Stimulated activated CD4-positive, alpha-beta T cell treated with anti-CD3 and anti-CD28 coated beads, TNF-alpha, amount 100 ng/mL, for 24 hours (primary cell): ENCODE measurements around the gene DAB2IP.
"Not testable (repeated sequence)": the region's sequence is repeated elsewhere in the genome, so short reads cannot be mapped to it uniquely, and the experiment has no call there.

ENCODE experiments used
- DNase-seq, 3 experiments: peaks; one replicate each; pipeline ENCODE4 v3.0.0-alpha.2; 2020; ENCODE audit warnings: low read depth in 3 of 3

DAB2IP gene

DNA sequence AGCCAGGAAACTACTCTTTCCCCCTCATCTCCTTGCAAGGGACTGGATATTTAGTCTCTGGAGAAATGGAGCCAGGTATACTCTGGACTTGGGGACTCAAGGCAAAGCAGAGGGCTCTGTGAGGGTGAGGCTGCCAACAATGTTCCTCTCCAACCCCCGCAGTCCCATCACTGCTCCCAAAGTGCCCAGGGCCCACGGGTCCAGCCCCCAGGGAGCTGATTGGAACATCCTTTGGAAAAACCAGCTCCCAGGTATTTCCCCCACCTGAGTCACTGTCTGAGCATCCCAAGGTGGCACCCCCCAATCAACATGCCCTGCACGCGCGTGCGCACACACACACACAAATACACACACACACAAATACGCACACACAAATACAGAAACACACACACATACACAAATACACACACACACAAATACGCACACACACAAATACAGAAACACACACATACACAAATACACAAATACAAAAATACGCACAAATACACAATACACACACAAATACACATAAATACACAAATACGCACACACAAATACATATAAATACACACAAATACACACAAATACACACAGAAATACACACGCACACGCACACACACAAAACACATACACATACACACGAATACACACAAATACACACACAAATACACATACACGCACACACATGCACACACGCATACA is 137.4 kb downstream of the DAB2IP start:
- no peak for DNase-seq

DNA sequence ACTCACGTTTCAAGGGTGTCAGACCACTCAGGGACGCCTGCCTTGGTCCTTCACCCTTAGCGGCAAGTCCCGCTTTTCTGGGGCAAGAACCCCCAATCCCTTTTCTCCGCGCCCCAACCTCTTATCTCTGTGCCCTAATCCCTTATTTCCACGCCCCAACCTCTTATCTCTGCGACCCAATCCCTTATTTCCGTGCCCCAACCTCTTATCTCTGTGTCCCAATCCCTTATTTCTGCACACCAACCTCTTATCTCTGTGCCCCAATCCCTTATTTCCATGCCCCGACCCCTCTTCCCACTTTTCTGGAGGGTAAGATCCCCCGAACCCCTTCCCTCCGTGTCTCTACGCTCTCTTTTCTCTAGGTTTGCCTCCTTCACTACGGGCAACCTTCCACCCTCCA is 139.4 kb downstream of the DAB2IP start:
- no peak for DNase-seq

DNA sequence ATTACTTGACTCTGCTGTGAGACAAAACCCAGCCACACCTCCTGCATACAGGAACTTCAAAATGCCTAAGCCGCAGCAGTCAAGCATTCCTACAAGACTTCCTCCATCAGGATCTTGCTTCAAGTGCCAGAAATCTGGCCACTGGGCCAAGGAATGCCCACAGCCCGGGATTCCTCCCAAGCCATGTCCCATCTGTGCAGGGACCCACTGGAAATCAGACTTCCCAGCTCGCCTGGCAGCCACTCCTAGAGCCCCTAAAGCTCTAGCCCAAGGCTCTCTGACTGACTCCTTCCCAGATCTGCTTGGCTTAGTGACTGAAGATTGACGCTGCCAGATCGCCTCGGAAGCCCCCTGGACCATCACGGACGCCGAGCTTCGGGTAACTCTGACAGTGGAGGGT is 141.0 kb downstream of the DAB2IP start:
- DNase-seq = not testable (repeated sequence)

DNA sequence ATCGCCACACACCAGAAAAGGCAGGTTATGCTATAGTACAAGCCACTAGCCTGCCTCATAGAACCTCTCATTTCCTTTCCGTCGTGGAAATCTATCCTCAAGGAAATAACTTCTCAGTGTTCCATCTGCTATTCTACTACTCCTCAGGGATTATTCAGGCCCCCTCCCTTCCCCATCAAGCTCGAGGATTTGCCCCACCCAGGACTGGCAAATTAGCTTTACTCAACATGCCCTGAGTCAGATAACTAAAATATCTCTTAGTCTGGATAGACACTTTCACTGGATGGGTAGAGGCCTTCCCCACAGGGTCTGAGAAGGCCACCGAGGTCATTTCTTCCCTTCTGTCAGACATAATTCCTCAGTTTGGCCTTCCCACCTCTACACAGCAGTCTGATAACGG is 142.9 kb downstream of the DAB2IP start:
- not testable (repeated sequence) for DNase-seq

DNA sequence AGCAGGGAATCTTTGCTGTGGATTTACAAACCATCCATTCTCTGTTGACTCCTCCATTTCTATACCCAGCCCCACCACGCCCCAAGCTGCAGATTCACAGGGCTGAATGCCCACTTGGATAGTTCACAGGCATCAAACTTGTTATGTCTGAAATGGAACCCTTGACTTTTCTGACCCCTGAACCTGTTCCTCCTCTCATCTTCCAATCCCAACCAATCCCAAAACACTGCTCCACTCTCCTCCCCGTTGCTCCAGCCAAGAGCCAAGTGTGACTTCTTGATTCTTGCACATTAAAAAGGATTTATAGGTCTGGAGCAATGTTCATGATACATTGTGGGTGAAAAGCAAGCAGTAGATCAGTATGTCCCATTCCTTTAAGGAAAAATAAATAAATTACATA is 145.6 kb downstream of the DAB2IP start:
- DNase-seq = no peak

DNA sequence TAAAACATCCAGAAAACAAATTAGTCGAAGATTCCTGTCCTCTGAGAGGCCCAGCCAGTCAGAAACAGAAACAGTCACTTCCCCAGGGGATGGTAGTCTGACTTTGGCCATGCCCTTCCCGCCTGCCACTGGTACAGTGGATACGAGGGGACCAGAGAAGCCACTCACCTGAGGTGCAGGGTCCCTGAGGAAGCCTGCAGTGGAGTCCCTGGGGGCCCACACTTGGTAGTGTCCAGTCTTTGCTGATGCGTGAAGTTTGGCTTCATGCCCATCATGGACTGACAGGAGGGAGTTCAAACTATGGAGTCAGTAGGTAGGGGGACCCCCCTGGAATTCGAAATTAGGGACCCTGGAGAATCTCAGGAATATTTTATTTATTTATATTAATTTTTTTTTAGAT is 147.5 kb downstream of the DAB2IP start:
- DNase-seq = no peak

DNA sequence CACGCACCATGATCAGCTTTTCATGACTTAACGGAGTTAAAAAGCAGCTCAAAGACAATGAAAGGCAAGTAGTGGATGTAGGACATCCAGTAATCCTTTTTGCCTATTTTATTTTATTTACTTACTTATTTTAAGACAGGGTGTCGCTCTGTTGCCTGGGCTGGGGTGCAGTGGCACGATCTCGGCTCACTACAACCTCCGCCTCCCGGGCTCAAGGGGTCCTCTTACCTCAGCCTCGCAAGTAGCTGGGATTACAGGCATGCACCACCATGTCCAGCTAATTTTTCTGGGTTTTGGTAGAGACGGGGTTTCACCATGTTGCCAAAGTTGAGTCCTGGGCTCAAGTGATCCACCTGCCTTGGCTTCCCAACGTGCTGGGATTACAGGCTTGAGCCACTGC is 148.9 kb downstream of the DAB2IP start:
- no peak for DNase-seq

DNA sequence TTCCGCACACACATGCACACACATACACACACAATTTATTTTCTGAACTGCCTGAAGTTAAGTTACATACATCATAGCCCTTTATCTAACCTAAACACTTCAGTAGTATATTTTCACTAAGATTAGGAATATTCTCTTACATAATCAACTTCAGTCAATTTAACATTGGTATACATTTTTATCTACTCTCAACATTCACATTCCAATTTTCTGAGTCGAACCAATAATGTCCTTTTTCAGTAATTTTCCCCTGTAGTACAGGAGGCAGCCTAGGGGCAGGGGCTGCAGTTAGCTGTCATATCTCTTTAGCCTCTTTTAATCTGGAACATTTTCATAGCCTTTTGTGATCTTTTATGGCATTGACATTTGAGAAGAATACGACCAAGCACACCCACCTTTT is 150.1 kb downstream of the DAB2IP start:
- DNase-seq = no peak

DNA sequence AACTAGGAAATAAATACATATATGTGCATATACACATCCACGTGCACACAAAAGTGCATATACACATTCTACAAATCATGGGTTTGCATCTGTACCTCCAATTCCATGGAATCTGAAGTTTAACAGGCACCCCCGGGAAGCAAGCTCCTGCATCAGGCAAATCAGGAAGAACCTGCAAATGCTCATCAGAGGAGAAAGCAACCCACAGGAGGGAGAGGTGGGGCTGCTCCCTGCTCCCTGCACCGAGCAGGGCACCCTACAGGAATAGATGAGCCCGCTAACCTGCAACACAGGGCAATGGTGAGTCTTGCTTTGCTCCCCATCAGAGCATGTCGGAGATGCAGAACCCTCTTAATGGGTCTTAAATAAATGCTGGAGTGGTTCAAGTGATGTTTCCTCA is 151.3 kb downstream of the DAB2IP start:
- no peak for DNase-seq

DNA sequence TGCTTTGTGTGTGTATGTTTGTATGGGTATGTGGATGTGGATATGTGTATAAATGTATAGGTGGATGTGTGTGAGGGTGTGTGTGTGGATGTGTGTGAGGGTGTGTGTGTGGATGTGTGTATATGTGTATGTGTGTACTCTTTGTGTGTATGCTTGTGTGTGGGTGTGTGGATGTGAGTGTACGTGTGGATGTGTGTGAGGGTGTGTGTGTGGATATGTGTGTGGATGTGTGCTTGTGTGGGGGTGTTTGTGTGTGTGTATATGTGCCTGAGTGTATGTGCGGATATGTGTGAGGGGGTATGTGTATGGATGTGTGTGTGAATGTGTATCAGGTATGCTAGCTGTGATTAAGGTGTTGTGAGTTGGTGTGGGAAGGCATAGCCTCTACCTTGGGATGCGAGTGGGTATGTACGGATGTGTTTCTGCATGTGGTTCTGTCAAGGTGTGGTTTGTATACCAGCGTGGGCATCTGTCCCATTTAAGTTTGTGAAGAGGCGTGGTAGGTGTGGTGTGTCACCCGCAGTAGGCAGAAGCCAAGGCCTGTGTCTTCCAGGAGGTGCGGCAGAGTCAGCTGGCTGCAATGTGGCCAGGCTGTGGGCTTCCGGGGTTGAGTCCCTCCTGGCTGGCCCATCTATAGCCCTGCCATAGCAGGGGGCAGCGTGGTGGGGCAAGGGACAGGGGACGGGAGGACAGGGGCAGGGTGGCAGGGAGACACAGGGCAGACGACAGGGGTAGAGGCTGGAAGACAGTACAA is 155.8 kb downstream of the DAB2IP start:
- no peak for DNase-seq

DNA sequence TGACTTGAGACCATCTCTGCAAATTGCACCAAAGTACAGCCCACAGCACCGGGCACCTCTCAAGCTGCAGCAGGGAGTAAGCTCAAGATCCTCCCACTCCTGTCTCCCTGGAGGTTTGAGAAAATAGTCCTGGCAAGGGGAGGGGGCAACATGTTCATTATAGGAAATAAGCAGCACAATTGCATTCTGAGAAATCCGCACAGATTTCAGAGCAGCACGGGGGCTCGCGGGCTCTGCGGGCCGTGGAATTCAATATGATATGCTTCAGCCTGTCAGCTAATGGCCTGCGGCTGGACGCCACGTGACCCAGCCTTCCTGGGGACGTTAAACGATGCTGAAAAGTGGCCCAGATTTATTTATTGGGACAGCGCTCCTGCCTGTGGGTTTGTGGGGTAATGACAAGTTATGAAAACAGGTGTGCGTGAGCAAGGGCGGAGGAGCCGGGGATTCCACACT is 156.4 kb downstream of the DAB2IP start:
- no peak for DNase-seq

DNA sequence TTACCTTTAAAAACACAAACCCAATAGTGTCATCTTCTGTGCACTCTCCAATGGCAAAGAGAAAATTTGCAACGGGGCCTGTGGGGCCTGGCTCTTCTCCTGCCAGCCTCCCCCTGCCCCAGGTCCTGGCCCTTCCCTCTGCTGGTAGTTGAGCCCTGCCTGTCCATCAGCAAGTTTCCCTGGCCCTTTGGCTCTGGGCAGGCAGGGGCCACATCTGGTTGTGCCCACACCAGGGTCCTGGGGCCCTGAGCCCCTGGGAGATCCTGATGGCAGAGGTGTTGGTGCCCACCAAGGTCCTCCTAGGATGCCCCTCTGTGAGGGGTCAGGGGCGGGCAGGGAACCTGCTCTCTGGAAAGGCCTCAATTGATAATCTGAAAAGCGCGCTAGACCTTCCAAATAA is 157.3 kb downstream of the DAB2IP start:
- DNase-seq = no peak

DNA sequence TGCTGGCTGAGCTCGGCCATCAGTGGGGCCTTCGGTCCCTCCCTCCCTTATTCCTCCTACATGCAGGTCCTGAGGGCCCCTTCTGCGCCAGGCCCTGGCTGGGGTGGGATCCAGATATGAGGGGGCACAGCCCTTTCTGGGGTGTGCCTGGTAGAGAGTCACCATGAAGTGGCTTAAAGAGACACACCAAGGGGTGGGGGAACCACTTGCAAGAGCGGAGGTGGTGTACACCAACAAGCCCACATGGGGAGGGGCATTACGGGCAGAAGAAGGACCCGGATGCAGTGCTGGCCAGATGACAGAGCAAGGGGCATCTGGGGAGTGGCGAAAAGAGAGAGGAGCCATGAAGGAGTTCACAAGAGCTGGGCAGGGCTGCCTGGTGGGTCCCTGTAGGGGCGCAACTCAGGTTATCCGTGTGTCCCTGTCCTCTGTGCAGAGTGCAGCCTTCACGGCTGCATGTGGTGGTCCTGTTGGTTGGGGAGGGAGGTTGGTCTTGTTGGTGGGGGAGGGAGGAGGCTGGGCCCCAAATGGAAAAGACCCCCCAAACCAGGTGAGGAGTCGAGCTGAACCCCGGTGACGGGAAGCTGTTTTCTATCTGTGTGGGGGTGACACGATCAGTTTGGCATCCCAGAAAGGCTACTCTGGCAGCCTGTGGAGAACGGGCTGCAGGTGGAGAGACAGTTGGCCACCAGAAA is 158.1 kb downstream of the DAB2IP start:
- no peak for DNase-seq

DNA sequence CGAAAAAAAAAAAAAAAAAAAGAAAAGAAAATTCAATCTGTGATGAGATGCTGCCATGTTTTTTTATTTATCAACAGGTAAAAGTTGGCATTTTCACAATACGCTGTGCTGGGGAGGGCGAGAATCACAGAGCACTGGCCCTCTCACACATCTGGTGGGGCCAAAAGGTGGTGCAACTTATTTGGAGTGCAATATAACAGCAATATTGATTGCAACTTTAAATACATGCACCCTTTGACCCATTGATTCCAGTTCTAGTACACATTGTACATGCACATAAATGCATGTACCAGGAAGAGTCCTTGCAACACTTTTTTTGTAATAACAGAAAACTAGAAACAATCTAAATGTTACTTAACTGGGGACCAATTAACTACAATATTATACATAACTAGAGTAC is 159.1 kb downstream of the DAB2IP start:
- DNase-seq = no peak

DNA sequence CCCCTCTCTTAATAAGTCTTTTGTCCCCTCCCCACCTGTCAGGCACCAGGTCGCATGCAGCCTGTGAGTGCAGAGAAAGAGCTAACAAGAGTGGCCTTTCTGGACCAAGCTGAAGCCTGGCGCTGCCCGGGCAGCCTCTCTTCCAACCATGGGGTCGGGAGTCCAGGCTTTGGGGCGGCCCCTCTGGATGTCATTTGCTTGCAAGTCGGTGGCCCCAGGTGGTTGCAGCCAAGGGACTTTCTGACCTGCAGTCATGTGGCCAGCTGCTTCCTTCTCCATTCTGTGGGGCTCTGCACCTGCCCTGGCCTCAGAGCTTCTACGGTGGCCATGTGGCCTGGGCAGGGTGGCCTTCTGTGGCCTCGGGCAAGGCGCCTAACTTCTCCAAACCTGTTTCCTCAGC is 159.7 kb downstream of the DAB2IP start:
- DNase-seq = no peak

DNA sequence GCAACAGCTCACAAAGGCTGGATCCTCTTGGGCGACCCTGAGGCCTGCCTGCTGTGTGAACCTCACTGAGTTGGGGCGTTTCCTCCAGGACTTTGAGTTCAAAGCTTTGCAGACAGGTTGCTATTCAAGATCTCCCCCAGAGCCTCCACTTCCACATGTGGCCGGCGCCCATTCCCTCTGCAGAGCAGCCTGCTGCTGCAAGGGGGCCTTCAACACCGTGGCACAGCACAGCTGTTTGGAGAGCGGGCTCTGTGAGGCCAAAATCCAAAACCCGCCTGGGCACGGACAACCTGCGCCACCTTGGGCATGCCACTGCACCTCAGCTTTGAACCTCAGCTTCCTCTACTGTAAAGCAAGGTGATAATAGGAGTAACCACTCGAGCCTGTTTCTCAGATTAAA is 160.3 kb downstream of the DAB2IP start:
- no peak for DNase-seq

DNA sequence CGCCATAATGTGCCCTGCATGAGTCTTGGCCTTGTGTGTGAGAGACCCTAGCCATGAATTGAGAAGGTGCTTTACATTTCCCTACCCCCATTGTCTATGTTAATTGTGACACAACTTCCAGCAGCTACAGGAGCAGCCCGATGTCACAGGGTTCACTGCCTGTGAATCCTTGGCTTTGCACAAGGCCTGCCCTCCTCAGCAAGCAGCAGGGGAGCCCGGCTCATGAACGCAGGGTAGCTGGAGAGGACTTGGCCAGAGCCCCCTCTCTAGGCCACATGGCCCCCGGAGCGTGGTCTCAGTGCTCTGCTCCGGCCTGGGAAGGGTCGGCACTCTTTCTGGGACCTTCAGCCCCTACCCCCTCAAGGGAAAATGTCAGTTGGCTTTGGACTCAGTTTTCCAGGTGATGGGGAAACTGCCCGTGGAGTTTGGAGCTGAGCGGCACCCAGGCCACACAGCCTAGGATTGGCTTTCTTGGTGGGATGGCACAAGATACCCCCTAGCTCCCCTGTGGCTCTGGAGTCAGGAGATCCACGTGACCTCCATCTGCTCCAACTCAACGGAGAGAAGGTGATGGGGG is 160.8 kb downstream of the DAB2IP start:
- no peak for DNase-seq

DNA sequence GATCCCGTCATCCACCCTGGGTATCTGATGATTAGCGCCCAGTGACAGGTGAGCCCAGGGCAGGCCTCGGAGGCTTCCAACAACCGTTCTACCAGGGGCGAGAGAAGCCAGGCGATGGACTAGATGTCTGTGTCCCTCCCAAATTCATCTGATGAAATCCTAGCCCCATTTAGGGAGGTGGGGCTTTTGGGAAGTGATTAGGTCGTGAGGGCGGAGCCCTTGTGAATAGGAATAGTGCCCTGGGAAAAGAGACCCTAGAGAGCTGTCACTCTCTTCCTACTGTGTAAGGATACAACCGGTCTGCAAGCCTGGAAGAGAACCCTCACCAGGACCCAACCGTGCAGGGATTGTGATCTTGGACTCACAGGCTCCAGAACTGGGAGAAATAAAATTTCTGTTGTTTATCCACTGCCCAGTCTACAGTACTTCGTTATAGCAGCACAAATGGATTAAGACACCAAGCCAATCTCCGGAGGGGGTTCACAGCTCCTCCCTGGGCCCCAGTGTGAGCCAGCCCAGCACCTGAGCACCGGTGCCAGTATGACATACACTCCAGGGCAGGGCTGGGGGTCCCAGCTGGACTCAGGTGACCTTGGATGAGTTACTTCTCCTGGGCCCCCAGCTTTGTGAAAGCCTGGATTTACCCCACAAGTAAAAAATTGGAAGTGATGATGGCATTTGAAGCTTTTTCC is 162.2 kb downstream of the DAB2IP start:
- no peak for DNase-seq

DNA sequence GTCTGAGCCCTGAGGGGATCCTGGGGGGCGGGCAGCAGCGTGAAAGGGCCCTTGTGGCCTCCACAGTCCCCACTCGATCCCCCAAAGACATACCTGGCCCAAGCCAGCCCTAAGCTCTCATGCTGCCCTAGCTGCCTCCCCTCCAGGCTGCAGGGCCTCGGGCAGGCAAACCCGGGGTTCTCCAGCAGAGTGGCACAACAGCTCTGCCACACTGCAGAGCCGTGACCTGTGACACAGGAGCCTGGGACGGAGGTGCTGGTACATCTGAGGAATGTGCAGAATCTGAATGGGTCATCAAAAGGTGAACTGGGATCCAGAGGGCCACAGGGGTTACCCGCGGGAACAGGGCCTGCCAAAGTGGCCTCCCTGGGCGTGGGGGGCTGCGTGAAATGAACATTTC is 163.2 kb downstream of the DAB2IP start:
- no peak for DNase-seq

DNA sequence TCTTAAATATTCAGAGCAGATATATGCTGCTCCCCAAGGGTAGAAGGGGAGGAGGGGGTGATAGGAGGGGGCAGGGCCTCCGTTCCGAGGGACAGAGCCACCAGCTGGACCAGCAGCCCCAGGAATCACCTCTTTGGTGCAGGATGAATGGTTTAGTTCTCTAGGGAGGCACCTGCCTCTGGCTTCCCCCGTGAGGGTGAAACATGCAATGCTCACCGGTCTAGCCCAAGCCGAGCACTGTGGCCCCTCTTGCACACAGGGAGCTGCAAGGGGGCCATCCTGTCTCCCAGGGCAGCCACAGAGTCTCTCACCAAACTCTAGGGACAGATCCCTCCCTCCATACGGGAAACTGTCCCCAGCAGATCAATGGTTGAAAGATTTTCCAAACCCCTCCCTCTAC is 163.7 kb downstream of the DAB2IP start:
- no peak for DNase-seq

DNA sequence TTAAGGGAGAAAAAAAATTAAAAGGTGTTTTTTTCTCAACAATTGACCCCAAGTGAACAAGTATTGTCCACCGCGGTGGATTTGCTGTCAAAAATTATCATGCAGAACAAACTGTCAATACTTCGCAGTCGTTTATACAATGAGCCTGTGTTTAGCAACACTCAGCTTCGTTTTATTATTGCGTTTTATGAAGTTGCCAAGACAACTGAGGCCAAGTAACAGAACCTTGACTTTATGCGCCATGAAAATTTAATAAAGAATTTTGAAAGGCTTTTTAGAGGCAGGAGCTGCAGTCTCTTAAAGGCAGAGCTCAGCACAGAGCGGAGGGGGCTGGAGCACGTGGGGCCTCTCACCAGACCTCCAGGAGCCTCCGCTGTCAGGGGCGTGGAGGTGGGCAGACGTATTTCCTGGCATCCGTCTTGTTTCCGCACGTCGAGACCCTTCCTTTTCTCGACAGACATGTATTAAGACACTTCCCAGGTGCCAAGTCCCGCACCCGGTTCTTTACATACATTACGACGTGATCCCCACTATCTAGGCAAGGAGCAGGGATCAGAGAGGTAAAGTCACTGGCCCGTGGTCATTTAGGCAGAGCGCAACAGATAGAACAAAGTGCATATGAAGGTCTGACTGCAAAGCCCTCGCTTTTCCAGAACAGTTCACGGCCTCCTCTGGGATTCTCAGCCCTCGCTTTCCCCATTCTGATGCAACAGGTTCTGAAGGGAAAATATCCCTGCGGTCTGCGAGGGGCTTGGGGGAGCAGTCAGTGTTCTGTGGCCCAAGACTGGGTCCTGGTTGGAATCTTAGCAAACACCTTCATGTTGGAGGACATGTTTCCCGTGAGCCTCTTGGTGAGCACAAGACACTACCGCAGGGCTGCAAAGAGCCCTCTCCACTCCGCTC is 164.4 kb downstream of the DAB2IP start:
- DNase-seq = no peak
